ENCODE results near the gene GNG2. TPM values are rescaled to one million over a fixed set of nuclear protein-coding genes. Genes with fewer than 3 reads are reported as not detected.

Gene GNG2
- total and polyA plus RNA-seq, 9 of the 15 experiments (the other 6 are each of a cell fraction or from before 2014, with no cell fraction given) = 0.18 TPM; not detected in 8

DNA sequence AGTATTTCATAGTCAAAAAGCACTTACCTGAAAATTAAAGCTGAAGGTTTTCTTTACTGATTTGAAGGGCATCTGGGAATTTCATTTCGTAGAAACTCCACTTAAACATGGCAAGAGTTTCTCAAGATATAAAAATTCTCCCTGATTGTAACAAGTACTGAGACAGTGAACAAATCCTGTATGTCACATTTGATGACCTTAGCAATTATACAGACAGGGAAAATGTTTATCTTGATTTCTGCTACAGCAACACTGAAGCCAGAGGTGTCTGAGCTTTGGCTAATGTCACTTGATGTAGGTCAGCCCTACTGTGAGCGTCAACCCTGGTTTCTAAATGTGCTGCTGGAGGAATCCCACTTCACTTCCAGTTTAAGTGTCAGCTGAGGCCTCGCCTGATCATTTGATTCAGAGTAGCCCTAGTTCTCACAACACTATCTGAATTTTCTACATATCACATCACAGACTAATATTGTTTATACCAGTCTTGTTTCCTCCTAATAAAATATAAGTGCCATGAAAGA lies 149.8 kb downstream of the GNG2 start:
- Histone ChIP-seq H3K9me1 (ENCODE audit: control insufficient read depth, insufficient read depth, low read length) (no peaks in the 10 kb centered on the region), H3K4me2 (ENCODE audit: insufficient read depth, low read length) (no peak overlapping the region), H3K36me3 (ENCODE audit: control insufficient read depth, insufficient read depth, low read length) (peaks cover 62% of the 10 kb centered on the region), H3K4me3 (no peak overlapping the region), H3K9me3 (replicated peaks; ENCODE audit: control insufficient read depth, insufficient read depth, low read depth, low read length) (no peaks in the 10 kb centered on the region), H4K20me1 (replicated peaks; ENCODE audit: control insufficient read depth, insufficient read depth, low read length) (no peaks in the 10 kb centered on the region), H3K27me3 (ENCODE audit: control insufficient read depth in 2 of 2, insufficient read depth in 2 of 2, low read length in 2 of 2) (no peaks in the 10 kb centered on the region), H3K4me1 (replicated peaks in 1 of 2; ENCODE audit: control insufficient read depth in 2 of 2, insufficient read depth in 2 of 2, low read length in 2 of 2) (no peaks in the 10 kb centered on the region), H3K27ac (ENCODE audit: extremely low read depth, low read depth, low read length) (no peak overlapping the region), H2AFZ (ENCODE audit: low read depth, low read length) (no peak overlapping the region), H3K79me2 (ENCODE audit: control insufficient read depth, insufficient read depth, low read length) (no peaks in the 10 kb centered on the region), H3K9ac (ENCODE audit: insufficient read depth in 1 of 2, low read depth in 2 of 2, low read length in 2 of 2) (no peak overlapping the region)
- ATAC-seq (no peak), DNase-seq (ENCODE audit: extremely low read depth in 1 of 4, low spot score in 3 of 4) (no peak), FAIRE-seq (no peak)
- ChIA-PET POLR2A (no interaction called here), CTCF (ENCODE audit: low intra/inter-chr PET ratio) (no interaction called here)
- intact Hi-C loops (cut with micrococcal nuclease) = no loop called here
- no TSS peak for BruUV-seq (replicated peaks)
- 93% methylated on average over 2 of the region's 3 CpGs for WGBS (ENCODE audit: insufficient coverage, low coverage, missing lambda C conversion rate)
- in situ Hi-C loops (cut with MboI) = no loop called here
- TF ChIP-seq, protein P1, sequence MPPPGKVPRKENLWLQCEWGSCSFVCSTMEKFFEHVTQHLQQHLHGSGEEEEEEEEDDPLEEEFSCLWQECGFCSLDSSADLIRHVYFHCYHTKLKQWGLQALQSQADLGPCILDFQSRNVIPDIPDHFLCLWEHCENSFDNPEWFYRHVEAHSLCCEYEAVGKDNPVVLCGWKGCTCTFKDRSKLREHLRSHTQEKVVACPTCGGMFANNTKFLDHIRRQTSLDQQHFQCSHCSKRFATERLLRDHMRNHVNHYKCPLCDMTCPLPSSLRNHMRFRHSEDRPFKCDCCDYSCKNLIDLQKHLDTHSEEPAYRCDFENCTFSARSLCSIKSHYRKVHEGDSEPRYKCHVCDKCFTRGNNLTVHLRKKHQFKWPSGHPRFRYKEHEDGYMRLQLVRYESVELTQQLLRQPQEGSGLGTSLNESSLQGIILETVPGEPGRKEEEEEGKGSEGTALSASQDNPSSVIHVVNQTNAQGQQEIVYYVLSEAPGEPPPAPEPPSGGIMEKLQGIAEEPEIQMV (tag; conservative IDR thresholded peaks at IDR 0.05; ENCODE audit: low read depth) = no peak
- TF ChIP-seq SMAD4 (CRISPR knock-in tag; conservative IDR thresholded peaks at IDR 0.05) (no peak), ZNF561 (CRISPR knock-in tag; conservative IDR thresholded peaks at IDR 0.05) (no peak), MCM3 (IDR thresholded peaks at IDR 0.05) (no peak), RBM34 (IDR thresholded peaks at IDR 0.05; ENCODE audit: borderline replicate concordance, insufficient read depth, low read length) (no peak), PRPF4 (IDR thresholded peaks at IDR 0.05; ENCODE audit: insufficient read depth, low read depth, low read length, poor library complexity, severe bottlenecking) (no peak), ZNF699 (CRISPR knock-in tag; IDR thresholded peaks at IDR 0.05; ENCODE audit: insufficient replicate concordance) (no peak), ZSCAN32 (CRISPR knock-in tag; IDR thresholded peaks at IDR 0.05) (no peak), DIDO1 (tag; IDR thresholded peaks at IDR 0.05; ENCODE audit: low read depth) (no peak), TBL1XR1 (IDR thresholded peaks at IDR 0.05; ENCODE audit: low read length in 2 of 2) (no peak), ZNF766 (CRISPR knock-in tag; conservative IDR thresholded peaks at IDR 0.05) (no peak), ZNF408 (CRISPR knock-in tag; IDR thresholded peaks at IDR 0.05; ENCODE audit: low read depth) (no peak), TEAD4 (IDR thresholded peaks at IDR 0.05; ENCODE audit: low read length) (no peak), TEAD4 (CRISPR knock-in tag; IDR thresholded peaks at IDR 0.05; ENCODE audit: borderline replicate concordance) (no peak)
- TF ChIP-seq, protein P2, sequence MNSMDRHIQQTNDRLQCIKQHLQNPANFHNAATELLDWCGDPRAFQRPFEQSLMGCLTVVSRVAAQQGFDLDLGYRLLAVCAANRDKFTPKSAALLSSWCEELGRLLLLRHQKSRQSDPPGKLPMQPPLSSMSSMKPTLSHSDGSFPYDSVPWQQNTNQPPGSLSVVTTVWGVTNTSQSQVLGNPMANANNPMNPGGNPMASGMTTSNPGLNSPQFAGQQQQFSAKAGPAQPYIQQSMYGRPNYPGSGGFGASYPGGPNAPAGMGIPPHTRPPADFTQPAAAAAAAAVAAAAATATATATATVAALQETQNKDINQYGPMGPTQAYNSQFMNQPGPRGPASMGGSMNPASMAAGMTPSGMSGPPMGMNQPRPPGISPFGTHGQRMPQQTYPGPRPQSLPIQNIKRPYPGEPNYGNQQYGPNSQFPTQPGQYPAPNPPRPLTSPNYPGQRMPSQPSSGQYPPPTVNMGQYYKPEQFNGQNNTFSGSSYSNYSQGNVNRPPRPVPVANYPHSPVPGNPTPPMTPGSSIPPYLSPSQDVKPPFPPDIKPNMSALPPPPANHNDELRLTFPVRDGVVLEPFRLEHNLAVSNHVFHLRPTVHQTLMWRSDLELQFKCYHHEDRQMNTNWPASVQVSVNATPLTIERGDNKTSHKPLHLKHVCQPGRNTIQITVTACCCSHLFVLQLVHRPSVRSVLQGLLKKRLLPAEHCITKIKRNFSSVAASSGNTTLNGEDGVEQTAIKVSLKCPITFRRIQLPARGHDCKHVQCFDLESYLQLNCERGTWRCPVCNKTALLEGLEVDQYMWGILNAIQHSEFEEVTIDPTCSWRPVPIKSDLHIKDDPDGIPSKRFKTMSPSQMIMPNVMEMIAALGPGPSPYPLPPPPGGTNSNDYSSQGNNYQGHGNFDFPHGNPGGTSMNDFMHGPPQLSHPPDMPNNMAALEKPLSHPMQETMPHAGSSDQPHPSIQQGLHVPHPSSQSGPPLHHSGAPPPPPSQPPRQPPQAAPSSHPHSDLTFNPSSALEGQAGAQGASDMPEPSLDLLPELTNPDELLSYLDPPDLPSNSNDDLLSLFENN (IDR thresholded peaks at IDR 0.05; ENCODE audit: low read depth in 2 of 2, low read length in 2 of 2) = no peak
- TF ChIP-seq, protein P3, sequence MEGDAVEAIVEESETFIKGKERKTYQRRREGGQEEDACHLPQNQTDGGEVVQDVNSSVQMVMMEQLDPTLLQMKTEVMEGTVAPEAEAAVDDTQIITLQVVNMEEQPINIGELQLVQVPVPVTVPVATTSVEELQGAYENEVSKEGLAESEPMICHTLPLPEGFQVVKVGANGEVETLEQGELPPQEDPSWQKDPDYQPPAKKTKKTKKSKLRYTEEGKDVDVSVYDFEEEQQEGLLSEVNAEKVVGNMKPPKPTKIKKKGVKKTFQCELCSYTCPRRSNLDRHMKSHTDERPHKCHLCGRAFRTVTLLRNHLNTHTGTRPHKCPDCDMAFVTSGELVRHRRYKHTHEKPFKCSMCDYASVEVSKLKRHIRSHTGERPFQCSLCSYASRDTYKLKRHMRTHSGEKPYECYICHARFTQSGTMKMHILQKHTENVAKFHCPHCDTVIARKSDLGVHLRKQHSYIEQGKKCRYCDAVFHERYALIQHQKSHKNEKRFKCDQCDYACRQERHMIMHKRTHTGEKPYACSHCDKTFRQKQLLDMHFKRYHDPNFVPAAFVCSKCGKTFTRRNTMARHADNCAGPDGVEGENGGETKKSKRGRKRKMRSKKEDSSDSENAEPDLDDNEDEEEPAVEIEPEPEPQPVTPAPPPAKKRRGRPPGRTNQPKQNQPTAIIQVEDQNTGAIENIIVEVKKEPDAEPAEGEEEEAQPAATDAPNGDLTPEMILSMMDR (IDR thresholded peaks at IDR 0.05 in 2 of 3, conservative IDR thresholded peaks at IDR 0.05 in 1 of 3; ENCODE audit: insufficient read depth in 2 of 3, low read depth in 1 of 3, low read length in 3 of 3) = no peak
